ENCODE data around the gene WNT3.
"Not testable (repeated sequence)": the region's sequence is repeated elsewhere in the genome, so short reads cannot be mapped to it uniquely, and the experiment has no call there.

WNT3 gene, protein sequence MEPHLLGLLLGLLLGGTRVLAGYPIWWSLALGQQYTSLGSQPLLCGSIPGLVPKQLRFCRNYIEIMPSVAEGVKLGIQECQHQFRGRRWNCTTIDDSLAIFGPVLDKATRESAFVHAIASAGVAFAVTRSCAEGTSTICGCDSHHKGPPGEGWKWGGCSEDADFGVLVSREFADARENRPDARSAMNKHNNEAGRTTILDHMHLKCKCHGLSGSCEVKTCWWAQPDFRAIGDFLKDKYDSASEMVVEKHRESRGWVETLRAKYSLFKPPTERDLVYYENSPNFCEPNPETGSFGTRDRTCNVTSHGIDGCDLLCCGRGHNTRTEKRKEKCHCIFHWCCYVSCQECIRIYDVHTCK

DNA sequence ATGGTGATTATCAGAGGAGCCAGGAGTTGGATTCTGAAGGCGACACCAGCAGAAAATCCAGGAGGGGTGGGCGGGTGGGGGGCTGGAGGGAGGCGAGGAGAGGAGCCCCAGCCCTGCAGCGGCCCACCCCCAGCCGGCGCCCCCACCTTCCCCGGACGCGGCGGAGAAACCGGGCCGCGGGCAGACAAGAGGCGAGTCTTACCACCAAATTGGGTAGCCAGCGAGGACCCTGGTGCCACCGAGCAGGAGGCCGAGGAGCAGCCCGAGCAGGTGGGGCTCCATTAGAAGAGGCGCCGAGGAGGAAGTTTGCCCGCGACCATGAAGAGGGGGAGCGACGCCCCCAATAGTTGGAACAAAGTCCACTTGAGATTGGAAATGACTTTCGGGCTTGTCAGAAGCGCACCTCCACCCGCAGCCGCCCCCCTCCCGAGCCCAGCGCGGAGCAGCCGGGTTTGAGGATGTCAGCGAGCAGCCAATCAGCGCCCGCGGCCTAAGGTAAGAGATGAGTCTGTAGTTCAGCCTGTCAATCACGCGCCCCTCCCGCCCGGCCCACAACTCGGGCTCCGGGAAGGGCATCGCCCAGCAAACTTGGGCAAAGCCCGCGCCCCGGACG lies at the start of gene WNT3:
Gene WNT3, minus strand, starts transcription at position 377 of the 613 bp plus-strand sequence. Its CDS starts 95 bp downstream, at position 282.
- peak; percentile 51 to 59 for DNase-seq

DNA sequence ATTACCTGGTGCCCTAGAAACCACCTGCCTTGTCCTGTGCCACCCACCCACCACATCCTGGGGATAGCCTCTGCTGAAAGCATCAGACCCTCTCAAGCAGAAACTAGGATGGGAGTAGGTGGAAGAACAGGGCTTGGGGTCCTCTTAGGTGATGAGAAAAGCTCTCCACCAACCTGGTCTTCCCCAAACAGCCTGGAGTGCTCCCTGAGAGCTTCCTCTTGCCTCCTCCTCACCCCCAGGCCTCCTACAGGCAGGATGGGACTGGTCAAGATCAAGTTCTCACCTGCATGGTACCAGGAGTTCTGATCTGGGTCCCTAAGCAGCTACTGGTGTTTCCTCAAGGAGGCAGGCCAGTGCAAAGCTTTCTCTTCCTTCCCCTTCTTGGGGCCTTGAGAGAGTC lies 48.3 kb upstream of the WNT3 start:
- no peak for DNase-seq

DNA sequence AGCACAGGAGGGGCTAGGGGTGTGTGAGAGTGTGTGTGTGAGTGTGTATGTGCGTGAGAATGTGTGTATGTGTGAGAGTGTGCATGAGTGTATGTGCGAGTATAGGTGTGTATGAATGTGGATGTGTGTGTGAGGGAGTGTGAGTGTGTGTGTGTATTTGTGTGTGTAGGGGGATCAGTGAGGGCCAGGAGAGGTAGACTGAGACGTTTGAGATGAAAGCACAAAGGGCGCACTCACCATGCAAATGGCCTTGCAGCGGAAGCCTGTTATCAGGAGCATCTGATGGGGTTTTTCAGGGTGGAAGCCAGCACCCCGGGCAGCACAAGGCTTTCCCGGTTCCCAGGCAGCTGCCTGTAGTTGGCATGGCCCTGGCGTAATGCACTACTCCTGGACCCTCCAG lies 47.8 kb upstream of the WNT3 start:
- DNase-seq: no peak

DNA sequence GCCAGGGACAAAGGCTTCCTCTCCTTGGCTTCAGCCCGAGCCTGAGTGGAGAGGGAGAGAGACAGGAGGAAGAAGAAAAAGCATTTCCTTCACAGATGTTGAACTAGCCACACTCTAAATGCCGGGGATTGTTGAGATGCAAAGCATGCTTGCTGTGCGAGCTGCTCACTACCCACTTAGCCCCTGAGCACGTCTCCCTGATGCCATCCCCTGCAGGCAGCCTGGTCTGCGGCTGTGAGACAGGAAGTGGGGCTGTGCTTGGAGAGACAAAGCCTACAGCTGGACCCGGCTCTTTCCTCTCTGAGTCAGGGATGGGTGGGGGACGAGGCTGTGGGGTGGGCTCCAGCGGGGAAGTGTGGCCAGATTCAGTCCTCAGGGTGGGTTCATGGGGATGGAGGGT lies 46.6 kb upstream of the WNT3 start:
- no peak for DNase-seq

DNA sequence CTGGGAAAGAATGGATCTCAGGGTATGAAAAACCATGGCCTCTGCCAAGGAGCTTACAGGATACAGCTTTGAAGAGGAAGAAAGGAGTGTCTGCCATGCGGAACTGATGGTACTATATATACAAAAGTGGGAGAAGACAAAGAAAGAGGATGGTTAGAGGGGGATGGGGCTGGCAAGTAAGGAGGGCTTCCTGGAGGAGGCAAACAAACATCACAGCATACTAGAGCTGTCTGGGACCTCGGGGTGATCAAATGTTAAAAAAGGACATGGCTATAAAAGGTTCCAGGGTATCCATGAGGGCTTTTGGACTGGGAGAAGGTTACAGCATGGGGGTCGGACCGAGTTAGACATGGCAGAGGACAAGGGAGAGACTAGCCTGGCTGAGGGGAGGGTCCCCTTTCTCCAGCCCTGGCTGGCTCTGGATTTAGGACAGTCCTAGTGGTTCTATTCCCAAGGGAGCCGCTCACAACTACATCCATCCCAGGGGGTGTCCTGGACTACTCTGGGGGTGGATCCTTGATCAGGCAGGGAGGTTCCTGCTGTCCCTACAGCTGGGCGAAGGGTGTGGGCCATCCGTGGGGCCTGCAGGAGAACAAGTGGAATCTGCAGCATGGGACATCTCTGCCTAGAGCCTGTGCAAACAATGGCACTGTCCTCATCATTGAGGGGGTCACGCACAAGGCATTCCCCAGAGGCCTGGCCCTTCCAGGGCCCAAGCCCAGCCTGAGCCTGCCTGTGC lies 45.1 kb upstream of the WNT3 start:
- no peak for DNase-seq

DNA sequence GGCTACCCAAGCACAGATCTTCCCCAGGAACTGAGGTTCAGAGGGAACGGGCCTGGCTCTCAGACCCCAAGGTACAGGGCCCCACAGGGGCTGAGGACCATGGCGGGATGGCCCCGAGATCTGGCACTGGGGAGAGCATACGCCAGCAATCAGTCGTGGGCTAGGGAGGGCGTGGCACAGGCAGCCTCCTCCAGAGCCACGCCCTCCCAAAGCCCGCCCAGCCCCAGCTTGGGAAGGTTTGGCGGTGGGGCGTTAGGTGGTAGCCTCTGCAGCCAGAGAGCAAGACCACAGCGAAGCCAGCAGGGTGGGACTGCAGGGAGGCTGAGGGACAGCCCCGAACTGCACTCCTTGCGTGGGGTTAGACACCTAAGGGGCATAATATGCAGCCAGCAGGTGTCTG lies 44.5 kb upstream of the WNT3 start:
- no peak for DNase-seq

DNA sequence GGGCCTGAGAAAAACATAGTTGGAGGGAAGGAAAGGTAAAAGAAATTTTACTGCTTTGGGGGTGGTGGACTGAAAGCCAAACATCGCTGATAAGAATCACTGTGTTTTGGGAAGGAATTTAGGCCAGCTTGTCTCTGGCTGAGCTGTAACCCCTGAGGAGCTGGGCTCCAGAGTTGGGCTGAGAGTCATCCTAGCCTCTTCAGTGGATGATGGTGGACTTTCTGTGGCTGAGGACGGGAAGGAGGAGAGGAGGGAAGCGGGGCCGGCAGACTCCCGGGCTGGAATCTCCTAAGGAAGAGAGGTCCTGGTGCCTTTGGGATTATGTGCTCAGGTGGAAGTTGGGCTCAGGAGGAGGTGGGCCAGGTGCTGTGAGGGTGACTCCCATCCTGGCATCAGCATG lies 41.5 kb upstream of the WNT3 start:
- no peak for DNase-seq

DNA sequence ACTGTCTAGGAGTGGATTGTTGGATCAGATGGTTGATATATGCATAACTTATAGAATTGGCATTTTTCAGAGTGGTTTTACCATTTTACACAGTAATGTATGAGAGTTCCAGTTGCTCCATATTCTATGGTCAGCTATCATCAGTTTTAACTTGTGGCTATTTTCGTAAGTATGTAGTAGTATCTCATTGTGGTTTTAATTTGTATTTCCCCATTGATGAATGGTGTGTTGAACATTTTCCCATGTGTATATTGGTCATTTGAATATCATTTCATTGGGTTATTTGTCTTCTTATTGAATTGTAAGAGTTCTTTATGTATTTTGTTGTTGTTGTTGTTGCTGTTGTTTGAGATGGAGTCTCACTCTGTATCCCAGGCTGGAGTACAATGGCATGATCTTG lies 39.1 kb upstream of the WNT3 start:
- DNase-seq: no peak

DNA sequence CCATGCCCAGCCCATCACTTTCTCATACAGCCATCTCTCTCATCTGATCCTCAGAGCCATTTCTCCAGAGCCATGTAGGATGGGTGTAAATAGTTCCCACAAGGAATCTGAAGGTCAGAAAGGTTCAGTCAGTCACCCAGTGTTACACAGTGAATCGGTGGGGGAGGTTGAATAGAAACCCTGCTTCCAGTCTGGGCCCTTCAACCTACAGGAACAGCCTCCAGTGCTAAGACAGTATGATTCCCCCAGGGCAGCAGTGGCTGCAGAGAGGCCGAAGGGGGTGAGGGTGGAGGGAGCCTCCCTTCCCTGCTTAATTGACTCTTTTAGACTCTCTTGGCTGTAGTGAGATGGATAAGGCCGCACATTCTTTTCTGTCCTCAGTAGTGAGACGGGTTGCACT lies 36.5 kb upstream of the WNT3 start:
- no peak for DNase-seq

DNA sequence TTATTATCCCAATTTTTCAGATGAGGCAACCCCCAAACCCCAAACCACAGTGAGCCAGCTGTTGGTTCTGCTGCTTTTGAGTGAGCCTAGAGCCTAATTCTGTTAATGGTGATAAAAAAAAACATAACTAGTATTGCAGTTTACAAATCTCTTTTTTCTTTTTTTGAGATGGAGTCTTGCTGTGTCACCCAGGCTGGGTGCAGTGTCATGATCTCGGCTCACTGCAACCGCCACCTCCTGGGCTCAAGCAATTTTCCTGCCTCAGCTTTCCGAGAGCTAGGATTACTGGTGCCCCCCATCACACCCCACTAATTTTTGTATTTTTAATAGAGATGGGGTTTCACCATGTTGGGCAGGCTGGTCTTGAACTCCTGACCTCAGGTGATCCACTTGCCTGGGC lies 36.0 kb upstream of the WNT3 start:
- no peak for DNase-seq

DNA sequence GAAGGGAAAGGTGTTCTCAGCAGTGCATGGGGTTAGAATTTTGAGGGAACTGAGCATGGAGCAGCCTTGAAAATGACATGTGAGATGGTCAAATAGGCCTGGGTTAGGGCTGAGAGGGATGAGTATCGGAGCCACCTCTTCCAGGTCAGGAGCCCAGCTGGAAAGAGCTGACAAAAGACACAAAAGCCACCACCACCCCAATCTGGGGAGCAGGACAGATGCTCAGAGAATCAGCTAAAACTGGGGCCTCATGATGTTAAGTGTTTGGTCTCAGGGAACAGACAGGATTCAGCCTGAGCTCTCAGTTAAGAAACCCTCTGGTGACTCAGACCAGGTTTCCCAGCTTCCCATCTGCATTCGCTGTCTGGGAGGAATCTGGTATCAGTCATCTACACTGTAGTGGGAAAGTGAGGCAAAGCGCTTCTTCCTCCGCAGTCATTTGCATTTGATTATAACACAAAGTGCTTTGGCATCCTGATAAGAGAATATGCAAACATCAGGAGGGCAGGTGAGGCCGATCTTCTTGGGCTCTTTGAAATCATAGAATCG lies 35.5 kb upstream of the WNT3 start:
- DNase-seq: no peak

DNA sequence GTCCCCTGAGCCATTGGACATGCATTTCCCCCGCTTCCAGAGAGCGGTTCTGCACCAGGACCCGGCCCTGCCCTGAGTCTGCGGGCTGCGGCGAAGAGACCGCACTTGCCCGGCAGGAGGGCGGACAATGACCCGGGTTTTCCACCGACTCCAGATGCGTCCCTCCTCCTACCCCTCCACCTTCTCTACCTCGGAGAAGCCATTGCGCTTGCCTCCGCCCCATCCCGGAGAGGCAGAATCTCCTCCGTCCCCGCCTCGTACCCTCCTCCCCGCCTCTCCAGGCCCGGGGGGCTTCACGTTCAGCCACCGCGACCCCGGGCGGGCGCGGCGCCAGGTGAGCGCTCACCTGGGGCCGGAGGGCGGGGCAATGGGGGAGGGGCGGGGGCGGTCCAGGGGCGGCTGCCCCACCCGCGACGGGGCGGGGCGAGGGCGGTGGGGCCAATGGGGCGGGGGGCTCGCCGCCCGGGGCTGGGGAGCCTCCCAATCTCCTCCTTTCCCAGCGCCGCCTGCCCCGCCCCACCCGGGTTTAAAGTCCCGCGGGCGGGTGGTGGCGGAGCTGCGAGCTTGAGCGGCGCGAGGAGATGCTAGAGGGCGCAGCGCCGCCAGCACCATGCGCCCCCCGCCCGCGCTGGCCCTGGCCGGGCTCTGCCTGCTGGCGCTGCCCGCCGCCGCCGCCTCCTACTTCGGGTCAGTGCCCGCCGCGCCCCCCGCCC lies 32.7 kb upstream of the WNT3 start, which contains the start of gene WNT9B:
Gene WNT9B, plus strand, starts transcription at position 555 of the 713 bp plus-strand sequence. Its CDS starts 56 bp downstream, at position 611.
- peak in 1 of 2 donors; percentile 6 for DNase-seq

DNA sequence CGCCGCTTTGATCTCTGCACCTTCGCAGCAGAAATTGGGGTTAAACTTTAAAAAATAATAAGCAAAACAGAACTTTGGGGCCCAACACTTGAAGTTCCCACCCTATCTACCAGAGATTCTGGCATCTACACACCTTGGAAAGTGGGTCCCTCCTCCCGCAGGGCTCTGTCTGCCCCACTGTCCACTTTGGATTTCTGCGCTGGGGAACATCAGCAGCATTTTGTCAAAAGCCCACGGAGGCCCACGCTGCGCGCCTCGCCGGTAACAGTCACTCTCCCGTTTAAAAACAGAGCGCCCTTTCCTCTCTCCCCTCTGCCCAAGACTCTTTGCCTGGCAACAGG lies 32.2 kb upstream of the WNT3 start:
- no peak for DNase-seq

DNA sequence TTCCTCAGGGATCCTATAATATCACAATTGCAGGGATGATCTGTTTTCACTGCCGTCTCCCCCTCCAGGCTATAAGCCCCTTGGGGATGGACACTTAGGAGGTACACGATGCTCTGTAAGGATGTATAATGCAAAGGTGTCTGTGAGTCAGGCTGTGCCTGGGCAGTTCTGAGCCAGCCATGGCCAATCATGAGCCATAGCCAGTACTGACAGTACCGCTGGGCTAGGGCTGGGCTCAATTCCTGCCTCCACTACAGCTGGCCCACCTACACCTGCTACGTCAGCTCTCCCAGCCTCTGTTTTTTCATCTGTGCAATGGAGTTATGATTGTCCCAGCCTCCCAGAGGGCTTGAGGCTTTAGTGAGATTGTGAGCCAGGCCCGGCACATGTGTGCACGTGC lies 30.0 kb upstream of the WNT3 start:
- no peak for DNase-seq

DNA sequence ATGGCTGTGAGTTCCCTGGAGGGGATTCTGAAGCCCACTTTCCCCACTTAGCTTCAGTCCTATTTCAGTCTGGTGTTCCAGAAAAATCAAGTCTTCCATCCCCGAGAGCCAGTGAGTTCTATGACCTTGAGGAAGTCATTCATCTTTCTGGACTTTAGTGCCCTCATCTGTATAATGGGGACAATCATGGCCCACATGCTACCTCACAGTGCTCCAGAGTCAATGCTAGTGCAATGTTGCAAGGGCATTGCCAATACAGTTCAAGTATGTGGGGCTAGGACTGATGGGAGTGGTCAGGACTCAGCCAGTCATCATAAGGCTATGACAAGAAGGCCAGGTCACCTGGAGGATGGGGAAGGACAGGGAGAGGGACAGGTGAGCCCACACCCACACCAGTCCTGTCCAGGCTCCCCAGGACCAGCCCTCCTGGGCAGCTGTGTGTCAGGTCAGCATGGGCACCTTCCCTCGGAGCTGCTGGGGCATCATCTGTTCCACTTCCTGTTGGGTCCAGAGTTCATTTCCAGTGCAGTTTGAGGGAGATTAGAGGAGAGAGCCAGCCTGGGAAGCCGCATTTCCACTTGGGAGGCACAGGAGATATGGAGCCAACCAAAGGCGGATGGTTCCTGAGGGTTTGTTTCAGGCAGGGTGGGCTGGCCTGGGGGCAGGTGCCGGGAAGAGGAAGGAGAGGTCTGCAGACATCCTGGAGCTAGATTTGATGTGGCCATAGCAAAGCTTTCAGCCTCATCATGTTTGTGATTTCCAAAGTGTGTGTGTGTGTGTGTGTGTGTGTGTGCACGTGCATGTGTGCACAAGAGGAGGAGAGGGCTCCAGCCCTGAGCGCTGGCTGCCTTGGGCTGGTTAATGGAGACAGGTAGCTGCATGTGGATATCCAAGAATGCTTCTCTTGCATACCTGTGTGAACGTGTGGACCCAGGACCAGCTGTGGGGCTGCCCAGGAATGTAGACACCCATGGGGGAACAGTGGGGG lies 29.0 kb upstream of the WNT3 start:
- DNase-seq: no peak

DNA sequence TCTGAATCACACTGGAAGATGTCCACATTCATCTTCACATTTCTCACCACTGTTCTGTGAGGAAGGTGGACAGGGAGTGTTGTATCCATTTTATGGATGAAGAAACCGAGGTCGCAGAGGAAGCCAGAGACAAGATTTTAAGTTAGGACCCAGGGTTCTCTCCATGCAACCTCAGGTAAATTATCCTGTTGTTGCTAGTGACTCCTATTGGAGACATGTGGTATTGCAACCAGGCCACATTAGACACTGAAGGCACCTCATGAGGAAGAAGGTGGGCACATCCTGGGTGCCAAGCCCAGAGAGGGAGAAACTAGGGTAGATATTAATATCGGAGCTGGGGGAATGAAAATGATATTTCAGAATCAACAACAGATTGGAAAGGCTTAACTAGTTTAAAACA lies 24.3 kb upstream of the WNT3 start:
- DNase-seq: no peak

DNA sequence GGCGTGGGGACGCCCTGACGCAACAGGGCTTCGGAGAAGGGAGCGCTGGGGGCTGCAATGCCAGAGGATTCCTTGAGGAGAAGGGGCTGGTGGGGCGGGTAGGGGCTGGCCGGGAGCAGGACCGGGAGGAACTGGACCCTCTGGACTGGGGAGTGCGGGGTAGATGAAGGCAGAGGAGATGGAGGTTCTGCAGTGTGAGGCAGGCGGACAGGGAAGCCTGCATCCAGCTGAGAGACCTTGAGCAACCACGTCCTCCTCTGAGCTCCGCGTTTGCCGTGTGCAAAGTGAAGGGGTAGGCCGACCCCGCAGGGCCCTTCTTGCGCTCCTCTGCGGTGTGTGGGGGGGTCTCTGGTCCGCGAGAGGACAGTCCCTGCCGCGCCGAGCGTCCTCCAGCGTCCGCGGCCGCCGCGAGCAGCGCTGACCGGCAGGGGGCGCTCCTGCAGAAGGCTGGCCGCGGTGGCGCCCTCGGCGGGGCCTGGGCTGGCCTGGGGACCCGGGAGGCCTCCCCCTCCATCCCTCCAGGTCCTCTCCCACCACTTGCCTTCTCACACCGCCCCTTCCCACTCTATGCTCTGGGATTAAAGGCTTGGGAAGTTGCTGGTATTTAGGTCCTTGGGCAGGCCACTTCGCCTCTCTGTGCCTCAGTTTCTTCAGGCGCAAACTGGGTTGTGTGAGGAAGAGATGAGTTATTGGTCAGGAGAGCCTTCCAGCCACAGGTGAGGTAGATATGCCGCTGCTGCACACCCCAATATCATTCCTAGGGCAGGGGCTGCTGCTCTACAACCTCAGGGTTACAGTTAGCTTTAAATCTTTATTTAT lies 23.3 kb upstream of the WNT3 start:
- DNase-seq: no peak

DNA sequence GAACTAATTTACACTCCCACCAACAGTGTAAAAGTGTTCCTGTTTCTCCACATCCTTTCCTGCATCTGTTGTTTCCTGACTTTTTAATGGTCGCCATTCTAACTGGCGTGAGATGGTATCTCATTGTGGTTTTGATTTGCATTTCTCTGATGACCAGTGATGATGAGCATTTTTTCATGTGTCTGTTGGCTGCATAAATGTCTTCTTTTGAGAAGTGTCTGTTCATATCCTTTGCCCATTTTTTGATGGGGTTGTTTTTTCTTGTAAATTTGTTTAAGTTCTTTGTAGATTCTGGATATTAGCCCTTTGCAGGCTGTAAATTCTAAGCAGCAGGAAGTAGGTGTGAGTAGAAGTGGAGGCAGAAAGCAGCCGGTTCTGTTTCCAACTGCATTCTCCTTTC lies 22.1 kb upstream of the WNT3 start:
- not testable (repeated sequence) for DNase-seq

DNA sequence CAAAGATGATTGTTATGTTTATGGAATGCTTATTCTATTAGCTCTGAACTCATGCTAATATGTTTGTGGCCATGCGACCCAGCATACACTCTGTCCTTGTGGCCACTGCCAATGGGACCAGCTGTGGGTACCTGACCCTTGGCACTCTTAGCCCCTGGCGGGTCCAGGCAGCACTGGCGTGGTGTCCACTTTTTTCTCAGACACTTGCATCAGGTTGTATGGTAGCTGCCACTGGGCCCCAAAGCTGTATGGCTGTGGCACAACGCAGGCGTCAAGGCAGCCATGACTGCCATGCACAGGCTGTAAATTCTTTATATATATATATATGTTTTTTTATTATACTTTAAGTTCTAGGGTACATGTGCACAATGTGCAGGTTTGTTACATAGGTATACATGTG lies 20.7 kb upstream of the WNT3 start:
- DNase-seq: no peak

DNA sequence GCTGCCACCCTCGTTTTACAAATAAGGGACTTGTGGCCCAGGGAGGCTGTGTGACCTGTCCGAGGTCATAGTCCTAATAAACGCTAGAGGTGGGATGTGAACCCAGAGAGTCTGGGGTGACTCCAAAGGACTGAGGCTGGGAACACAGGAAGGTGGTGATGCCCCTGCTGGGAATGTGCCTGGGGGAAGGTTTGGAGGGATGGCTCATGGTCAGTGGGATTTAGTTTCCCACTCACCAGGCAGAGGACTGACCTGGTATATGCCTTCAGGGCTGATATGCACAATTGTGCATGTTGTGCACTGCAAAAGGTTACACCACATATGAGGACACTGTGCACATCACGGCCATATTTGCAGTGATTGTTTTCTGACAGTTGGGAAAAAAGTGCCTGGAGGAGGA lies 19.0 kb upstream of the WNT3 start:
- DNase-seq: no peak

DNA sequence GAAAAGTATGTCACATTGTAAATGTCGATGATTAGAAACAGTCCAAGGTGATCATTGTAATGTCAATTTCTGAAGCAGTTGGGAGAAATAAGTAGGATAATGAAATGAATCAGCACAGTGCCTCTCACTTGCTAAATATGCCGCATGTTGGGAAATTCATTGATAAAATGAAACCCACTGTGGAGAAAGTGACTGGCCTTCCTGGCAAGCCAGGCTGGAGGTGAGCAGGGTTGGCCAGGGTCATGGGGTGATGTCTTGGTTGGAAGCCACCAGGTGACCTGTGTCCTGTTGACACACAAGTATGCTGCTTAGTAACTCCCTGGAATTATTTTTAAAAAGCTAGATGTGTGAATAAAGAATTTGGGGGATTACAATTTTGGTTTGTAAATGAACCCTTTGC lies 18.0 kb upstream of the WNT3 start:
- DNase-seq: no peak
